Spleen (tissue), 7 donors: ENCODE data around the gene MALT1.

ENCODE experiments used
- CTCF ChIP-seq, 11 experiments: fragments of 200-600 bp in 7 of 11; fragments of 450-650 bp in 4 of 11; sonication (generic) in 4 of 11; IDR thresholded peaks in 8 of 11; conservative IDR thresholded peaks in 3 of 11; 1 replicate in 7 of 11; 2 replicates in 4 of 11; pipeline versions ENCODE4 v1.4.0 to v1.8.0; 2016 to 2021; ENCODE audit warnings: antibody characterized with exemption in 11 of 11, inconsistent platforms in 4 of 11, mild to moderate bottlenecking in 1 of 11
- POLR2A ChIP-seq, 3 donors: fragments of 450-650 bp; IDR thresholded peaks; one replicate each; pipeline ENCODE4 v1.5.1; 2017; ENCODE audit warnings: antibody characterized with exemption in 3 of 3, mild to moderate bottlenecking in 1 of 3
- POLR2AphosphoS5 ChIP-seq, 3 donors: sonication (generic); formaldehyde crosslinking; IDR thresholded peaks; one replicate each; pipeline ENCODE4 v1.5.1; 2017; ENCODE audit warnings: antibody characterized with exemption in 3 of 3
- donor health status: DM: no; HTN: no; CAD: no; lungs with moderate emphysema.
- donor health status: DM: no; HTN: no; CAD: no.
- donor health status: DM: no; HTN: no; CAD: no.

GRCh38 chr18:58625839-58626238 is 45.4 kb upstream of the MALT1 start:
- TF ChIP-seq CTCF (IDR thresholded peaks at IDR 0.05 in 8 of 11, conservative IDR thresholded peaks at IDR 0.05 in 3 of 11) (no peak), POLR2AphosphoS5 (IDR thresholded peaks at IDR 0.05) (no peak), POLR2A (IDR thresholded peaks at IDR 0.05) (no peak)
